ENCODE data around the gene DNAH10.

The DNAH10 gene

GRCh38 chr12:123760267-123760938, 1.7 kb upstream of the DNAH10 start:
- no peaks in the 10 kb centered on the region for H3K9me3 ChIP-seq (ENCODE audit: control insufficient read depth, insufficient read depth, low read depth, low read length)
- peaks cover 11 to 13% of the 10 kb centered on the region in 2 experiments; a peak in 2 of 3 replicates for H3K36me3 ChIP-seq (ENCODE audit: control insufficient read depth in 2 of 2, insufficient read depth in 1 of 2, low read length in 2 of 2)
- no peak overlapping the region for H3K4me3 ChIP-seq (ENCODE audit: low read depth, low read length)
- ChIA-PET POLR2A (no interaction called here), CTCF (no interaction called here)
- H3K27ac ChIP-seq (ENCODE audit: extremely low read depth, low read depth, low read length) = no peak overlapping the region
- H3K4me1 ChIP-seq (ENCODE audit: control insufficient read depth, insufficient read depth, low read length) = peaks cover 3% of the 10 kb centered on the region; the same call in 1 of the 2 replicates
- no peak for TF ChIP-seq ZNF214 (tag by site-specific recombination; IDR thresholded peaks at IDR 0.05; ENCODE audit: borderline replicate concordance)
- TF ChIP-seq ZBTB26 (tag by site-specific recombination; optimal IDR thresholded peaks at IDR 0.05) = no peak
- TF ChIP-seq TRIM28 (IDR thresholded peaks at IDR 0.05; ENCODE audit: borderline replicate concordance, low read length) = 0 out of 2 replicates have a peak, but pooled peaks have one; percentile 28
- peak; percentile 51; the same call in 1 of the 2 replicates for TF ChIP-seq PRDM6 (tag by site-specific recombination; IDR thresholded peaks at IDR 0.05)
- no peak for TF ChIP-seq ZNF548 (tag by site-specific recombination; IDR thresholded peaks at IDR 0.05)

GRCh38 chr12:123762715-123763052, 583 bp downstream of the DNAH10 start:
- POLR2A ChIA-PET = no interaction called here

GRCh38 chr12:123763093-123763492, 992 bp downstream of the DNAH10 start:
- CTCF ChIA-PET = interaction anchor here (0.7 kb wide), 1 partner anchor 11 kb away, joined by 3 read pairs; no protein-coding TSS in a partner anchor
- POLR2A ChIA-PET = interaction anchor here (0.6 kb wide), 1 partner anchor 30 kb away, joined by 3 read pairs; no protein-coding TSS in a partner anchor
- H3K4me3 ChIP-seq (ENCODE audit: low read depth, low read length) = no peak overlapping the region
- TF ChIP-seq HOXC10 (CRISPR knock-in tag; IDR thresholded peaks at IDR 0.05) = no peak
- no peak for TF ChIP-seq ZNF571 (tag by site-specific recombination; IDR thresholded peaks at IDR 0.05)
- no peak for TF ChIP-seq ZNF747 (tag by site-specific recombination; IDR thresholded peaks at IDR 0.05)
- no peak for TF ChIP-seq ATF2 (tag by site-specific recombination; IDR thresholded peaks at IDR 0.05; ENCODE audit: low read depth)
- TF ChIP-seq ZNF629 (tag by site-specific recombination; IDR thresholded peaks at IDR 0.05) = no peak
- no peak for TF ChIP-seq AEBP2 (tag by site-specific recombination; IDR thresholded peaks at IDR 0.05; ENCODE audit: borderline replicate concordance)

More at GRCh38 chr12:123762715-123763052, 583 bp downstream of the DNAH10 start:
- H3K4me1 ChIP-seq (ENCODE audit: control insufficient read depth, insufficient read depth, low read length) = peaks cover 3% of the 10 kb centered on the region; the same call in 1 of the 2 replicates
- TF ChIP-seq ZSCAN18 (tag by site-specific recombination; IDR thresholded peaks at IDR 0.05) (no peak), ZNF175 (tag by site-specific recombination; IDR thresholded peaks at IDR 0.05) (no peak), FEZF1 (tag by site-specific recombination; IDR thresholded peaks at IDR 0.05) (no peak), ATF2 (tag by site-specific recombination; IDR thresholded peaks at IDR 0.05; ENCODE audit: low read depth) (no peak), ZNF664 (tag by site-specific recombination; IDR thresholded peaks at IDR 0.05) (no peak), ZSCAN16 (tag by site-specific recombination; IDR thresholded peaks at IDR 0.05) (no peak), ZNF140 (tag by site-specific recombination; IDR thresholded peaks at IDR 0.05) (no peak), ZBTB21 (tag by site-specific recombination; IDR thresholded peaks at IDR 0.05) (no peak), ZNF354C (tag by site-specific recombination; IDR thresholded peaks at IDR 0.05; ENCODE audit: borderline replicate concordance, low read depth) (no peak), SCRT1 (tag by site-specific recombination; IDR thresholded peaks at IDR 0.05; ENCODE audit: borderline replicate concordance) (no peak), ZNF423 (tag by site-specific recombination; IDR thresholded peaks at IDR 0.05) (no peak), MEIS1 (CRISPR knock-in tag; IDR thresholded peaks at IDR 0.05; ENCODE audit: borderline replicate concordance) (no peak)
- CTCF ChIA-PET = interaction anchor here (0.7 kb wide), 1 partner anchor 11 kb away, joined by 3 read pairs; no protein-coding TSS in a partner anchor
- H3K4me3 ChIP-seq (ENCODE audit: low read depth, low read length) = no peak overlapping the region
- no peaks in the 10 kb centered on the region for H3K9me3 ChIP-seq (ENCODE audit: control insufficient read depth, insufficient read depth, low read depth, low read length)
- H3K36me3 ChIP-seq (ENCODE audit: control insufficient read depth in 2 of 2, insufficient read depth in 1 of 2, low read length in 2 of 2) = peaks cover 6 to 7% of the 10 kb centered on the region in 2 experiments; a peak in 2 of 3 replicates
- no peak overlapping the region for H3K27ac ChIP-seq (ENCODE audit: extremely low read depth, low read depth, low read length)

More at GRCh38 chr12:123763093-123763492, 992 bp downstream of the DNAH10 start:
- Histone ChIP-seq H3K9me3 (ENCODE audit: control insufficient read depth, insufficient read depth, low read depth, low read length) (no peaks in the 10 kb centered on the region), H3K36me3 (ENCODE audit: control insufficient read depth in 2 of 2, insufficient read depth in 1 of 2, low read length in 2 of 2) (peaks cover 3 to 7% of the 10 kb centered on the region in 2 experiments; a peak in 2 of 3 replicates), H3K4me1 (ENCODE audit: control insufficient read depth, insufficient read depth, low read length) (peaks cover 3% of the 10 kb centered on the region; the same call in 1 of the 2 replicates), H3K27ac (ENCODE audit: extremely low read depth, low read depth, low read length) (no peak overlapping the region)
